ENCODE data around the gene FES.
A peak's percentile ranks its signal among the peaks of the same experiment; 100 is the strongest.
"Not testable (repeated sequence)": the region's sequence is repeated elsewhere in the genome, so short reads cannot be mapped to it uniquely, and the experiment has no call there.

The FES gene

DNA sequence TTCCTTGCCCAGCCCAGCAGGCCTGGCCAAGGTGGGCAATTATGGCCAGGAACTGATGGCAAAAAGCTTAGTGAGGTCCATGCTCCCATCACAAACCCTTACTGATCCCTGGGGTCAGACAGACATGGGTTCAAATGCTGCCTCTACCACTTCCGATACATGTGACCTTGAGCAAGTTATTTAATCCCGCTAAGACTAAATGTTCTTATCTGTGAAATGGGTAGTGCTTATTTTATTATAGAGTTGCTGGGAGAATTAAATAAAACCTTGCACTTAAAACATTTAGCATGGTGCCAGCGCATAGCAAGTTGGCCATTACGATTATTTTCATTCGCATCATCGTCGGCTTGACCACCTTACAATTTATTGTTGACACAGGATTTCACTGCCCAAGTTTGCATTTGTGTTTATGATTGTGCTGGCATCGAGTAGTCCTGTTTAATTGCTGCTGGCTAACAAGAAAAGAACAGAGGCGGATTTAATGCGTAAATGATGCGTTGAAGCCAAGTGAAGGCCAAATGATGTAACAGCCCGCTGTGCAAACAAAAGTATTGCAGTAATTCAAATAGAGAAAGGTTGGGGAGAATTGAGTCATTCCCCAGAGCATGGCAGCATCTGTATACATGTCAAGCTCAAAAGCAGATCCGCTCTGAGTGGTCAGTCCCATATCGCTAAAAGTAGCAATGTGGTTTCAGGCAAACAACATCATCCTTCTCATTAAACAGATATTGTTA, 23.2 kb upstream of the FES start:
- no peak for DNase-seq (ENCODE audit: low read depth in 1 of 2, low spot score in 1 of 2)

DNA sequence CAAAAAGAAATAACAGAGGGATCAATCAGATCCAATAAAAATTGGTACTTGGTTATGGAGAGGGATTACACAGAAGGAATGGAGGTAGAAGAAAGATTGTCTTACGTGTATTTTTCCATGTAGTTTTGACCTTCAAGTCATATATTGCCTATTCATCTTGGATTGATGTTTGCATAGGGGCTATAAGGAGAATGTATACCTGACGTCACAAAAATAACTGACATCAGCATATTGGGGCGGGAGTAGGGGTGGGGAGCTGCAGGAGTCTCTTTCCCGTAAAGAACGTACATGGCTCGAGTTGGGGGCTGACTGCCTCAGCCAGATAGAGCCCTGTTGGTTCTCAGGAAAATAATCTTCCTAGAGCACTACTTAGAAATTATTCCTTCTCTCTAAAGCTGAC, 21.8 kb upstream of the FES start:
- DNase-seq (ENCODE audit: low read depth in 1 of 2, low spot score in 1 of 2), result no peak

DNA sequence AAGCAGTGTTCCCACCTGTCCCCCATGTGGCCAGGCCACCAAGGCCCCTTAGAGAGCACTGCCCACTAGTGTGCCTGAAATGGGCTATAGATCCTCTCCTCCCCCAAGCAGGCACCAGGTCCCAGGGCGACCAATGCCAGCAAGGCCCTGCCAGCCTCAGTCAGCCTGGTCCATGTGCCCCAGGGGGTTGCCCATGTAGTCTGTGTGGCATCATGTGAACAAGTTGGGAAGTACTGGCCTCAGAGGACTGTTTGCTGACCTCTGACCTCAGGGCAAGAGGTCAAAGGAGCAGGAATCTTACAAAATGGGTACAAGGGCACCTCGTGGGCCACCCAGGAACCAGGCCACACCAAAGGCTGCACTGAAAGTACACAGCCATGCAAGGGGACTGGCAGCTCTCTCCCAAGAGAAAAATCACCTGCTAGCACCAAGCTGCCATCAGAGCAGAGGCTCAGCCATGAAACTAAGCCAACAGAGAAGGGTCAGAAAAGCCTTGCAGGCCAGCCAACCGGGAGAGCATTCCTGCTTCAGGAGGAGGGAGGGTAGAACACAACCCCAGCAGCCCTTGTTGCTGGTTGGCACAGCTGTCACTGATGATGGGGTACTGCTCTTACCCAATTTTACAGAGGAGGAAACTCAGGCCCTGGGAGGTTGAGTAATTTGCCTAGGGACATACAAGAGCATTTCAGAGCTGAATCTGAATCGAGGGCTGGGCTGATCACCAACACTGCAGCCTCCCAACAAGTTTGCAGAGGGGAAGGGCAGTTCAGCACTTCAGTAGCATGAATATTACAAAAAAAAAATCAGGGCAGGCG, 21.1 kb upstream of the FES start:
- no peak for DNase-seq (ENCODE audit: low read depth in 1 of 2, low spot score in 1 of 2)

DNA sequence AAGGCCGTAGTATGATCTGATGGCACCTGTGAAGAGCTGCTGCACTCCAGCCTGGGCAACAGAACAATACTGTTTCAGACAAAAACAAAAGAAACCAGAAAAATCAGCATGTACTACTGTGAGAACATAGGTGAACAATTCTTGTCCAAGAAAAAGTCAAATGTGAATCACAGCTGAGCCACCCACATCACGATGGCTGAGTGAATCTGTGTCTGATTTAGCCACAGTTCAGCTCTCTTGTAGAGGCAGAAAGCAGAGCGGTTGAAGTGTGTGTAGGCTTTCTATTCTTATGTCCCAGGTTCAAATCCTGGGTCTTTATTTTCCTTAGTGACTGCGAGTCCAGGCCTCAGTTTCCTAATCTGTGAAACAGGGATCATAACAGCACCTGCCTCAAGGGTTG, 20.3 kb upstream of the FES start:
- DNase-seq (ENCODE audit: low read depth in 1 of 2, low spot score in 1 of 2), result no peak

DNA sequence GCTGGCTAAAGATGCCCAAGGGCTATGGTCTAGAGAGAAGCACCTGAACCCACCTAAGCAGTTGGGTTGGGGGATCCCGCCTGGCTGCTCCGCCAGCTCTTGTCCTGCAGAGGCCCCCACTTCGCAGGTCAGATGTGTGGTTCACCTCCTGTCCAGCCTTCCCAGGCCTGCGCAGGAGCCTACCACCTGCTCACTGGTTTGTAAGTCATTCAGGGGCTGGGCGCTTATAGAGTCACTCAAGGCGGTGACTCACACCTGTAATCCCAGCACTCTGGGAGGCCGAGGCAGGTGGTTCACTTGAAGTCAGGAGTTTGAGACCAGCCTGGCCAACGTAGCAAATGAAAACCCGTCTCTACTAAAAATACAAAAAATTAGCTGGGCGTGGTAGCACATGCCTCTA, 19.8 kb upstream of the FES start:
- DNase-seq (ENCODE audit: low read depth in 1 of 2, low spot score in 1 of 2), result no peak

DNA sequence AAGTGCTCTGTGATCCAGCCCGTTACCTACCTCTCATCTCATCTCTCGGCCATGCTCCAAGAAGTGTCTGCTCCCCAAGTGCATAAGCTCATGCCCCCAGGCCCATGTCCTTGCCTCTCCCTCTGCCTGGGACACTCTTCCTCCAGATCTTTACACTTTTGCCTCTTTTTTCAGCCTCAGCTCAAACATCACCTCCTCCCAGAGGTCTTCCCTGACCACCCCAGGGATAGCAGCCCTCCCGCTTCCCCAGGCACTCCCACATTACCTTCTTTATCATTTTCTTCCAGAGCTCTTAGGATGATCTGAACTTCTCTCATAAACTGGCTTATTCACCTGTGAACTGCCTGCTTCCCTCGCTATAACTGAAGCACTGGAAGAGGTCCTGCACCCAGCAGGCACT, 18.6 kb upstream of the FES start:
- no peak for DNase-seq (ENCODE audit: low read depth in 1 of 2, low spot score in 1 of 2)

DNA sequence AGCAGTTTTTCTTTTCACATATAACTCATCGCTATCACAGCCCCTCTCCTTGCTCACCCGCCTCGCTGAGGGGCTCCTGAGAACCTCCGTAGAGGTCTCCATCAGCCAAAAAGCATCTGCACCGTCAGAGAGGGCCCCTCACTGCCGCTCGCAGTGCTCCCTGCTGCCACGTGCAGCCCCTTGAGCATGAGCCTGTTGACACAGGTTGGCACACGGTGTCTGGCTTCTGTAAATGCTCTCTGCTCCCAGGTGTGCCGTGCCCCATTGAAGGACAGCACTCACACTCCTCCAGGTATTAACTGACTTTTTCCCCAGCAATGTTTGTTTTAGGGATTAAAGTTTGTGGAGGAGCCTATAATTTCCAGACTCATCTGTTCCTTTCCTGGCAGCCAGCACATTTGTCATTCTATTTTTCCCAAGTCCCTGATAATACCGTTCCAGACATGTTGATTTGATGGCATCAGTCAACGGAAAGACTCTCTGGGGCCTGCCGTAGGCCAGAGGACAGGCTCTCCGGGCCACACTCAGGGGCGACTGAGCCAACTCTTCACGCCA, 18.1 kb upstream of the FES start:
- no peak for DNase-seq (ENCODE audit: low read depth in 1 of 2, low spot score in 1 of 2)

DNA sequence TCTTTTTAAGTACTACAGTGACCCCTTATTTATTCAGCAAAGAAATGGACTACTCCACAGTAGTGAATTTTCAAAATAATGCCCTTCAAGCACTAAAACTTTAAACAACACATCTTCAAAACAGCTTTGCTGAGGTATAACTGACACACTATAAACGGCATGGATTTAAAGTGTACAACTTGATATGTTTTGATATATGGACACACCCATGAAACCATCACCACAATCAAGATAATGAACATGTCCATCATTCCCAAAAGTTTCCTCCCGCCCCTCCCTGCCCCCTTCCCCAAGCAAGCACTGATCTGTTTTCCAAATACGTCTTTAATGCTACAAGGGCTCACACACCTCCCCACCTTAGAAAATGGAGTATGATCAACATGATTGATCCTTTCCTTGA, 17.5 kb upstream of the FES start:
- DNase-seq (ENCODE audit: low read depth in 1 of 2, low spot score in 1 of 2), result no peak

DNA sequence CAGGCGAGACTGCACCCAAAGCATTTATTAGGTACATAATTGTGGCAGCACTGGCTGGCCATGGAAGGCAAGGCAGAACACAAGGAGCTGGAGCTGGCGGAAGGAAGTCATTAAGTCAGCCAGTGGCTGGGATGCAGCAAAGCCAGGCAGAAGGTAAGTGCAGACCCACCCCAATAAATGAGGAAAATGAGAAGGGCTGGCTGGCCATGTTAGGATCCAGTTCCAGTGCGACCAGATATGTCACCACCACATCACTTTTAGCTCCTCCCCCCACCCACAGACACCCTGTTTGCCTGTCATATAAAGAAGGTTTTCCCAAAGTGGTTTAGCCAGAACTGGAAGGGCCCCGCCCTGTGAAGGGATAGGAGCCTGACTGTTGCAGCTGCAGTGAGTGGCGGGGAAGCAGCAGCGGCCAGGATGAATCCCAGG, 16.0 kb upstream of the FES start, which contains the start of gene FURIN:
Gene FURIN, plus strand, starts transcription at position 328 of the 429 bp plus-strand sequence. CDS start 7,153 bp downstream, outside the sequence.
- no peak for DNase-seq (ENCODE audit: low read depth in 1 of 2, low spot score in 1 of 2)

DNA sequence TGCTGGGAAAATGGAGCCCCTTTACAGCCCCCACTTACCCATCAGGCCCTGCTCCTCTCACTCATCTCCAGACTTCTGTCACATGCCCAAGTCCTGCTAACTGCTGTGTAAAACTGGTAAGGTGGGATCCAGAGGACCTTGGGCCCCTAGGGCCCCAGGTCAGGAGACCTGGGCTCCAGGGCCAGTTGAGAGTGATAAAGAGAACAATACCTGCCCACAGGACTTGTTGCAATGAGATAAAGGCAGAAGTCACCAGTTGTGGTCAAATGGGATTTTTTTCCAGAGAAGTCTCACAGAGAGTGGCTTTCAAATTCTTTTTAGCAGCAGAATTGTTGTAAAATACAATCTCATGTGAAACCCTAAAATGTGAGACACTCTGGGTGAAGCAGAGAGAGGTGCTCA, 15.2 kb upstream of the FES start:
- DNase-seq (ENCODE audit: low read depth in 1 of 2, low spot score in 1 of 2), result no peak

DNA sequence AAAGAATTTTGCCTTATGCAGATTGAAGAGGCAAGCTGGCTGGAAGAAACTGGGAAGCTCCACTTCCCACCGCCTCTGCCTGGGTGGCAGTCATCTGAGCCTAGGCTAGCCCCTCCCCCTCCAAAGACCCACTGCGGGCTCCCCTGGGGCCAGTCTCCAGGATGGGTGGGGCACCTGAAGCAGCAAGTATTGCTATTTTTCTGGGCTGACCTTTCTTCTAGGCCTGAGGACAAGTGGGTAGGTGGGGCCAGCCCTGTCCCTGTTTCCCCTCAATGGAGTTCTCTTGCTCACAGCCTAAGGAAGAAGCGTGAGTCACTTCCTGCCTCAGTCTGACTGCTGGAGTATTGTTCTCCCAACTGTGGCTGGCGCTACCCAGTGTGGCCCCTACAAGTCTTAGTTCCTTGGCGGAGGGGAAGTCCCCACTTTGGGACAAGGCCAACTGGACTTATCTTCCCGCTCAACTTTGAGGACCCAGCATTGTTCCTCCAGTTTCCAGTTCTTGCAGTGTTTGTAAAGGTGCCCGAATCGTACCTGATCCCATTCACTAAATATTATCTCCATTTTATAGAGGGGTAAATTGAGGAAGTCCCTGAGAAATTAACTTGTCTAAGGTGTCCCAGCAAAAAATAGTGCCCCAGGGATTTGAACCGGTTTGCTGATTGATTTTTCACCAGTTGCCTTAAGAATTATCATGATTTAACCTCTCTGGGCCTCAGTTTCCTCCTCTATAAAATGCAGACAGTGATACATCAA, 14.5 kb upstream of the FES start:
- no peak for DNase-seq (ENCODE audit: low read depth in 1 of 2, low spot score in 1 of 2)

DNA sequence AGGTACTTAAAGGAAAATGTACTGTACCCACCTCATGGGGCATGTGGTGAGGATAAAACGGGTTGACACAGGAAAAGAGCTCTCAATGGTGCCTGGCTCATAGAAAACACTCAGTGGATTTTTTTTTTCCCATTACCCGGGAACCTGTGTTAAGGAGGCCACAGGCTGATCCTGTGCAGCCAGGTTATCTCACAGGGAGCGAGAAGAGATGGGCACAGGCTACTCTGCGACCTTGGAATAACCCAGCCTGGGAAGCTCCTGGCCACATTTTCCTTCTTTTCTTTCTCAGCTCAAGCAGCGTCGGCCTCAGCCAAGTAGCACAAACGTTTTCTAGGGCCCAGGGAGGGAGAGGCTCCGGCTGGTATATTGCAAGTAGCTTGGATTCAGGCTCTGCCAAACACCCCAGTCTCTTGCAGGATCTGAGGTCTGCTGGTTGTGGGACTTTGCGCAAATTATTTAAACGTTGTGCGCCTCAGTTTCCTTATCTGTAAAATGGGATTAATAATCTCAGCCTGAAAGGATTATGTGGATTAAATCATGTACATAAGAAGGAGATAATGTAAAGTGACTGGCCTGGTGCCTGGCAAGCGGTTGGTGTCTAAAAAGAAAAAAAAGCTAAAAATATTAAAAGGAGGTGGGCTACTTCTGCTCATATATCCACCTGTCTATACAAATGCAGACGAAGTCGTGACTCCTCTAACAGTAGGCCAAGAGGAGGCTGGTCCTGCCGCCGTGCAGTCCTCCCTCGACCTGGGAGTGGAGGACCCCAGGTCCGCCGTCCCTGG, 13.8 kb upstream of the FES start:
- no peak for DNase-seq (ENCODE audit: low read depth in 1 of 2, low spot score in 1 of 2)

DNA sequence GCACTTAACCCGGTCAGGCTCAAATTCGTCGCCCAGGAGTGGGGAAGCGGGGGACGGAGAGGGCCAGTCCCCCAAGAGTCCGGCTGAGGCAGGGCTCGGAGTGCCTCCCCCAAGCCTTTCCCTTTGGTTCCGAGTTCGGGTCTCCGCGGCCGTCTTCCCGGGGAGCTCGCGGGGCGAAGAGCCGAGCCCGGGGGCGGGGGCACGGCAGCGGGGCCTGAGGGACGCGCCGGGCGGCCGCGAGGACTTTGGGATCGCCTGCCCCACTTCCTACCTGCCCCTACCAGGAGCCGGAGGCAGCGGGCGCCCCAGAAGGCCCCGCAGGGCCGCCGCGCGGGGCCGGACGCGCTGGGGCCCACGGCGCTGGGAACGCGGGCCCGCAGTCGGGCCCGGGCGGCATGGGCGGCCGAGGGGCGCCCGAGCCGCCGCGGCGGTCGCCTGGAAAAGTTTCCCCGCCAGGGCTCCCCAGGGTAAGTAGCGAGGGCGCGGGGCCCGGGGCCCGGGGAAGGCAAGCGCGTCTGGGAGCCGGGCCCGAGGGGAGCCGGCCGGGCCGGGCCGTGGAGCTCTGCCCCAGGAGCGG, 13.1 kb upstream of the FES start:
- no peak for DNase-seq (ENCODE audit: low read depth in 1 of 2, low spot score in 1 of 2)

DNA sequence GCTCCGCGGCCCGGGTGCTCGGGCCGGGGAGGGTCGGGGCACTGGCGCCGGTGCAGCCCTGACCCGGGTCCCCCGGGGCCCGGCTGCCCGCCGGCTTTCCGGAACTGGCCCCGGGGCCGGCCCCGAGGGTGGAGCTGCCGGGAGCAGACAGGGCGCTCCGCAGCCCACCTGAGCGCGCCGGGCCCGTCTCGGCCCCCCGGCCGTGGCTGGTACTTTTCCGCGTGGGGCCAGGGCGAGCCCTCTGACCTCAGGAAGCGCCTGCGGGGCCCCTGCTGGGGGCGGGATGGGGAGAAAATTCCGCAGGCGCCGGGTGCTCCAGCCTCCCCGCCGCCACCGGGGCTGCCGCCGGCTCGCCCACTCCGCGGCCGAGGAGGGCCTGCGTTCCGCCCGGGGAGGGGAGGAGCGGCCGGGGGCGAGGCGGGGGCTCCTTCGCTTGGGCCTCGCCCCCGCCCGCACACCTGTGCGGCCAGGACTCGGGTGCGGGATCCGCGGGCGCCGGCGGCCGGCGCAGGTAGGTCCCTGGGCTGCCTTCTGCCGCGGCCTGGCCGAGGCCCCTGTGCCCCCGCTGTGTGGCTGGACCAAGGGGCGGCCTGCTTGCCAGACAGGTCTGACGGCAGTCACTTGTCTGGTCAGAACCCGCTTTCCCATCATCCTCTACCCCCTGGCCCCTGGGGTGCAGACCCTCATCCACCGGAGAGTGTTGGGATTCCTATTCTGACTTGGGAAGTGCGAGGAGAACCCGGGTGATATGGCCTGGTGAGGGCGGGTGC, 12.4 kb upstream of the FES start:
- no peak for DNase-seq (ENCODE audit: low read depth in 1 of 2, low spot score in 1 of 2)

DNA sequence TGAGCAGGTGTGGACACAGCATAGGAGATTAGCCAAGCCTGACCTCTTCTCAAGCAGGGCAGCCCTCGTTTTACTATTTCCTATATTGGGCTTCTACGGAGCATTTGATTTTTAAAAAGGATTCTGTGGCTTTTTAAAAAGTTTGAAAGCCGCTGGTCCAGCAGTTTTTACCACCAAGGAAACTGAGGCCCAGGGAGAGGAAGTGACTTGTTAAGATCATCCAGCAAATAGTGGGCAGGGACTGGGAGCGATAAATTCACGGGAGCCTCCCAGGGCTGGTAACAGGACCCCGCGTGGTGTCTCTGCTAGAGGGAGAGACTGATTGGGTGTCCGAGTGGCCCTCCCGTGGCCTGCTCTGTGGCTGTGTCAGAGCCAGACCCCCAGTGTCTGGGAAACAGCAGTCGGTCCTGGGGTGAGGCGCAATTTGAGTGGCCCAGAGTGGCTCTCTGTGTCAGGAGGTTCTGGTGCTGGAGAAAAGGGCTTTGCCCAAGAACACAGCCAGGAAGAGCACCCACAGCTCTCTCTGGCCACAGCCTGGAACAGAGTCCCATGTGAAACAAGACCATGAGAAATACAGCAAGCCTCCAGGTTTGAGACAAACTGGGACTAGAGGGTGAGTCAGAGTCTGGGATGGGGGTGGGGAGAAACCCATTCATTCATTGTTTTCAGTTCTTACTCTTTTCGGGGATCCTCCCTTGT, 11.7 kb upstream of the FES start:
- peak in 1 of 2 donors; percentile 26 for DNase-seq (ENCODE audit: low read depth in 1 of 2, low spot score in 1 of 2)

DNA sequence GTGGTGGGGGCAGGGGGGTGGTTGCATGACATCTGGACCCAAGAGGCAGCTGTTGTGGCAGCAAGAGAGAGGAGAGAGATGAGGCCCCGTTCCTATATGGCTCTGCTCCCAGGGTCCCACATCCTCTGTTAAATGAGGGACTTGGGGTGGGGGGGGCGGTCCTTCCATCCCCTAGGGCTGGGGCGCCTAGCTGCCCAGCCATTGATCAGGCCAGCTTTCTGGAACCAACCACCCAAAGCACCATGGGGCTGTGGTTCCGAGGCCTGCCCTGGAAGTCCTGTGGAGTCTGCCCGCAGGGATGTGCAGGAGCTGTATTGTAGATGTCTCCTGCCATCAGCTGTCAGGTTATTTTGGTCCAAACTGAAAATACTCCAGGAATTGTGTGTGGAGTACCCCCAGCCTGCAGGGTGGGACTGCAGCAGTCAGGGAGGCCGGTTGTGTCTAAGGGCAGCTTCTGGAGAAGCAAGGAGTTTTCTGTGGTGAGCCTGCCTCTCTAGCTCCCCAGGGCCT, 10.8 kb upstream of the FES start:
- no peak for DNase-seq (ENCODE audit: low read depth in 1 of 2, low spot score in 1 of 2)

DNA sequence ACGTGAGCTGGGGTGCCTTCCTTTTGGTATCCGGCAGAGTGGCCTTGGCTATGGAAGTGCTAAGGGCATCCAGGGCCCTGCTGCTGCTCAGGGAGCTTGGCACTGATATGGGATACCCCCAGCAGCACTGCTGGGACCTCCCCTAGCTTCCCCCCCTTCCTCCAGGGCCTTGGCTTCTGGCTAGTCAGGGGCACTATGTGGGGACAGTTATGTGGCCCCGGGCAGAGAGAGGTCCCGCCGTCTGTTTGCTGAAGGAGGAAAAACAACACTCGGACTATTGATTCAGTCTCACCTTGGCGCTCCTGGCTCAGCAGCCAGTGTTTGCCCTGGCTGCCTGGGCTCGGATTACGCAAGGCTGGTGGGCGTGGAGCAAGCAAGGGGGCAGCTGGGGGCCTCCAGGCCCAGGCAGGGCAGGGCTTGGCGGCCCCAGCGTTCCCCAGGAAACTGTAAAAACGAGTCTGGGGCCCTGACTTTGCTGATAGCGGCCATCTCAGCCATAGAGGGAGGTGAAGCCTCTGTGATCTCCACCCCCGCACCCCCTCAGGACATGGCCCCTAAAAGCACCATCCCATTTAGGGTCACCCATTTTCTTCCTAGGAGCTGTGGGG, 10.2 kb upstream of the FES start:
- DNase-seq (ENCODE audit: low read depth in 1 of 2, low spot score in 1 of 2), result no peak

DNA sequence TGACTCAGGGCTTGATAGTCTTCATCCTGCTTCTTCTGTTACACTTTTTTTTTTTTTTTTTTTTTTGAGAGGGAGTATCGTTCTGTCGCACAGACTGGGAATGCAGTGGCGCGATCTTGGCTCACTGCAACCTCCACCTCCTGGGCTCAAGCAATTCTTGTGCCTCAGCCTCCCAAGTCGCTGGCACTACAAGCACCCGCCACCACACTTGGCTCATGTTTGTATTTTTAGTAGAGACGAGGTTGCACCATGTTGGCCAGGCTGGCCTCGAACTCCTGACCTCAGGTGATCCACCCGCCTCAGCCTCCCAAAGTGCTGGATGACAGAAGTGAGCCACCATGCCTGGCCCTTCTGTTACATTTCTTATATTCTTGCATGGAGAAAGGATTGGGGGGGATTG, 9.3 kb upstream of the FES start:
- DNase-seq (ENCODE audit: low read depth in 1 of 2, low spot score in 1 of 2), result not testable (repeated sequence)
